NCI-H82 treated with DMSO at 0.1 percent for 48 hours (cell line): ENCODE results near the gene USP31.

ENCODE experiments used
- DNase-seq: peaks from one replicate; lab custom pipeline; 2025; ENCODE audit not compliant: unreplicated experiment; lab: John Stamatoyannopoulos, UW

The USP31 gene, protein sequence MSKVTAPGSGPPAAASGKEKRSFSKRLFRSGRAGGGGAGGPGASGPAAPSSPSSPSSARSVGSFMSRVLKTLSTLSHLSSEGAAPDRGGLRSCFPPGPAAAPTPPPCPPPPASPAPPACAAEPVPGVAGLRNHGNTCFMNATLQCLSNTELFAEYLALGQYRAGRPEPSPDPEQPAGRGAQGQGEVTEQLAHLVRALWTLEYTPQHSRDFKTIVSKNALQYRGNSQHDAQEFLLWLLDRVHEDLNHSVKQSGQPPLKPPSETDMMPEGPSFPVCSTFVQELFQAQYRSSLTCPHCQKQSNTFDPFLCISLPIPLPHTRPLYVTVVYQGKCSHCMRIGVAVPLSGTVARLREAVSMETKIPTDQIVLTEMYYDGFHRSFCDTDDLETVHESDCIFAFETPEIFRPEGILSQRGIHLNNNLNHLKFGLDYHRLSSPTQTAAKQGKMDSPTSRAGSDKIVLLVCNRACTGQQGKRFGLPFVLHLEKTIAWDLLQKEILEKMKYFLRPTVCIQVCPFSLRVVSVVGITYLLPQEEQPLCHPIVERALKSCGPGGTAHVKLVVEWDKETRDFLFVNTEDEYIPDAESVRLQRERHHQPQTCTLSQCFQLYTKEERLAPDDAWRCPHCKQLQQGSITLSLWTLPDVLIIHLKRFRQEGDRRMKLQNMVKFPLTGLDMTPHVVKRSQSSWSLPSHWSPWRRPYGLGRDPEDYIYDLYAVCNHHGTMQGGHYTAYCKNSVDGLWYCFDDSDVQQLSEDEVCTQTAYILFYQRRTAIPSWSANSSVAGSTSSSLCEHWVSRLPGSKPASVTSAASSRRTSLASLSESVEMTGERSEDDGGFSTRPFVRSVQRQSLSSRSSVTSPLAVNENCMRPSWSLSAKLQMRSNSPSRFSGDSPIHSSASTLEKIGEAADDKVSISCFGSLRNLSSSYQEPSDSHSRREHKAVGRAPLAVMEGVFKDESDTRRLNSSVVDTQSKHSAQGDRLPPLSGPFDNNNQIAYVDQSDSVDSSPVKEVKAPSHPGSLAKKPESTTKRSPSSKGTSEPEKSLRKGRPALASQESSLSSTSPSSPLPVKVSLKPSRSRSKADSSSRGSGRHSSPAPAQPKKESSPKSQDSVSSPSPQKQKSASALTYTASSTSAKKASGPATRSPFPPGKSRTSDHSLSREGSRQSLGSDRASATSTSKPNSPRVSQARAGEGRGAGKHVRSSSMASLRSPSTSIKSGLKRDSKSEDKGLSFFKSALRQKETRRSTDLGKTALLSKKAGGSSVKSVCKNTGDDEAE (N-terminal part only)

DNA sequence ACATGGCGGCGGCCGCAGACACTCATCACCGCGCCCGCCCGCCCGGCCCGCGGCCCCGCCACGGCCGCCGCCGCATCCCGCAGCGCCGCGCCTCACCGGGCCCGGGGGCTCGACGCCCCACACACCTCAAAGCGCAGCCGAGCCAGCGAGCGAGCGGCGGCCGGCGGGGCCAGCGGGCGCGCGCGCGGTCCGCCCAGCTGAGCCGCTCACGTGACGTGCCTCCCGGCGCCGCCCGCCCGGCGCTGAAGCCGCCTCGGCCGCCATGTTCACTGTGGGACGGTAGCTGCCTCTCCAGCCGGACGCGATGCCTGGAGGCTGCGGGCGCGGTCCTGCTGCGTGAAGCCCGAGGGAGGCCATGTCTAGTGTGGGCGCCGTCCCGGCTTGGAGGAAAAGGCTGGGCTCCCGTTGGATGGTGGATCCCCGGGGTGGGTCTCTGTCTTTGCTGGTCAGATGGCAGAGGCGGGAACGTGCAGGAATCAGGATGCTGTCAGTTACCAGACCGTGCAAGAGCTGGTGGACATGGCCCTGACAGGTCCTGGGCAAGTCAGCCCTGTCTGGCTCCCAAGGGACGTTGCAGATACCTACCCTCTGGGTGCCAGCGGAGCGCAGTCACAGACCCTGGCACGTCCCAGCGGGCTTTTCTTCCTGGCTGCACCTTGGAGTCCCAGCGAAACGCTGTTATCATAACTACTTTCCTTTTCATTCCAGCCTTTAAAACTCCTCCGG, at the start of gene USP31:
TSS of gene USP31 (minus strand) at position 186 of the 726 bp plus-strand sequence. CDS start at position 4, 182 bp downstream.
- DNase-seq, result peak; percentile 69

DNA sequence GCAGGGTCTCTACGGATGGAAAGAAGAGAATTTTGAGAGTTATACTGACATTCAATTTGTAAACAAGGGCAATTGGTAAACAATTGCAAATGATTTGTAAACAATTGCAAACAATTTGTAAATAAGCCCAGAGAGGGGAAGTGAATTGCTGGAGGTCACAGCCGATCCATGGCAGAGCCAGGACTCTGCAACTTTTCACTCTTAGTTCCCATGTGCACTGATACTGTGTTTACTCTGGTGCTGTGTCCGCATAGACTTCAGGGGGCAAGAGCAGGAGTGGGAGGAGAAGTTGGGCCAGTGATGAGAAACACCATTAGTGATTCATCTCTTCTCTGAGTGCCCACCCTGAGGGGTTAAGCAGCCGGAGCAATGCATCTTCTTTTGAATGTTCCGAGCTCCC, 47.3 kb upstream of the USP31 start:
- DNase-seq, result no peak

DNA sequence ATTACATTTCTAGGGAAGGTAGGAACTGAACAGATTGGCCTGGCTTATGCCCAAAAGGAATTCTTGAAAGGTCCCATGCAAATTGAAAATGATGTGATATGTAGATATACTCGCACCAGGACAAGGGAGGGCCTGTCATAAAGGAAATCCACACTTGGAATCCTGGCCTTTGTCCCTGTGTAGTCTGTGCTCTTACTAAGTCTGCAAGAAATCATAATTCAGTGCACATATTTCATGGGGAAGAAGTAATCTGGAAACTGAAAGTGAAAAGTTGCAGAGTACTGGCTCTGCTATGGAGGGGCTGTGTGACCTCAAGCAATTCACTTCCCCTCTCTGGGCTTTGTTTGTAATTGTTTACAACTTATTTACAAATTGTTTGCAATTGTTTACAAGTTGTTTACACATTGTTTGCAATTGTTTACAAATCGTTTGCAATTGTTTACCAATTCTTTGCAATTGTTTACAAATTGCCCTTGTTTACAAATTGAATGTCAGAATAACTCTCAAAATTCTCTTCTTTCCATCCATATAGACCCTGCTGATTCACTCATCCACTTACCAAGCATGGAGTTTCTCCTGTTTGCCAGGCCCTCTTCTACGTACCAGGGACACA, 46.2 kb upstream of the USP31 start:
- DNase-seq, result no peak

DNA sequence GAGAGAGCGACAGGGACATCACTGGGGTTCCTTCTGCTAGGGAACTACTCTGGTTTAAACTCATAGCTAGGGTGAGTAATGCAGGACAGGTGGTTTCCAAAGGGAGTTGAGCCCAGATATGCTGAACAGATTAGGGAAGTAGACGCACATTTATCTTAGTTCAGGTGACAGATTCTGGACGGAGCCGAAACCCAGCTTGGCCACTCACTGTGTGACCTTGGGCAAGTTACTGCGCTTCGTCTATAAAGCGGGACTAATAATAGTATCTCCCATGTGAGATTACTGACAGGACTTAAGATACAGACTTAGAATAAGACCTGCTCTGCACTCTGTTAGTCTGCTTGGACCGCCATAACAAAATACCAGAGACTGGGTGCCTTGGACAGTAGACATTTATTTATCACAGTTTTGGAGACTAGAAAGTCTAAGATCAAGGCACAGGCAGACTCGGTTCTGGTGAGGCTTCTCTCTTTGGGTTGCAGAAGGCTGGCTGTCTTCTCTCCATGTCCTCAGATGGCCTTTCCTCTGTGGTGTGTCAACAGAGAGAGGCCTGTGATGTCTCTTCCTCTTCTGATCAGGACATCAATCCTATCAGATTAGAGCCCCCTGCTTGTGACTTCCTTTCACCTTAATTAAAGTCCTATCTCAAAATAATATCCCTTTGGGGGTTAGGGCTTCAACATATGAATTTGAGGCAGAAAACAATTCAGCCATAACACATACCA, 45.4 kb upstream of the USP31 start:
- DNase-seq, result no peak

DNA sequence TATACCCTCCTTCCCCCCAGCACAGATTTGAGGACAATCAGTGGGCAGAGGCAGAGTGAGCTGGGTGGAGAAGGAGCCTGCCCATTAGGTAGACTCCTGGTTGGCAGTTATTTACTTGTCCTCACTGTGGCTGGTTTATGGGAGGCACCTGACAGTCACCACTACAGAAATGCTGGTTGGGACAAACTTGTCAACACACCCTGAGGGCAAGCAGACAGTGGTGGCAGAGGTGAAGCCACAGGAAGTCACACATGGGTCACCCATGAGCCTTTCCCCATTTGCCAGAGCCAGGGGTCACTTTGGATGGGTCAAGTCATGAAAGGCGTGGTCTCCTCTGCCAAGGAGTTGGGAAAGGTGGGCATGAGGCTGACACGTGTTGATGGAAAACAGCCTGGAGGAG, 39.7 kb upstream of the USP31 start:
- DNase-seq, result no peak

DNA sequence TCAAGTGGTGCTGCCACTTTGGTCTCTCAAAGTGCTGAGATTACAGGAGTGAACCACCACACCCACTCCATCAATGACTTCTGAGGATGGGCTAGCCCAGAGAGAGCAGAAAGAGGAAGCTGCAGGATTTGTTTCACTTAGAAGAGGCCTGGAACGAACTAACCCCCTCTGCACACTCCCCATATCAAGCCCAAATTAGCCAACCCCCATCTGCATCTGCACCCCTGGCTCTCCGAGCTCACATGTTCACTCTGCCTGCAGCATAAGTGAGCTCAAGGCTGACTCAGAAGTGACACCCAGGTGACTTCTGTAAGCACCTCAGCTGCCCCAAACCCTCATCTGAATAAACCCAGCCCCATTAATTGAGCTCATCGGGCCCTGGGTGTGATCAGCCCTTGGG, 38.1 kb upstream of the USP31 start:
- DNase-seq, result no peak

DNA sequence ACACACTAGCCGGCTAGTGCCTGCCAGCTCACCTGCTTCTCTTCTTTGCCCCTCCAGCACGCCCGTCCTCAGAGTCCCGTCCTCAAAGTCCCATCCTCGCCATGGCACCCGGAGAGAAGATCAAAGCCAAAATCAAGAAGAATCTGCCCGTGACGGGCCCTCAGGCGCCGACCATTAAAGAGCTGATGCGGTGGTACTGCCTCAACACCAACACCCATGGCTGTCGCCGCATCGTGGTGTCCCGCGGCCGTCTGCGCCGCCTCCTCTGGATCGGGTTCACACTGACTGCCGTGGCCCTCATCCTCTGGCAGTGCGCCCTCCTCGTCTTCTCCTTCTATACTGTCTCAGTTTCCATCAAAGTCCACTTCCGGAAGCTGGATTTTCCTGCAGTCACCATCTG, 36.9 kb upstream of the USP31 start:
- DNase-seq, result no peak

DNA sequence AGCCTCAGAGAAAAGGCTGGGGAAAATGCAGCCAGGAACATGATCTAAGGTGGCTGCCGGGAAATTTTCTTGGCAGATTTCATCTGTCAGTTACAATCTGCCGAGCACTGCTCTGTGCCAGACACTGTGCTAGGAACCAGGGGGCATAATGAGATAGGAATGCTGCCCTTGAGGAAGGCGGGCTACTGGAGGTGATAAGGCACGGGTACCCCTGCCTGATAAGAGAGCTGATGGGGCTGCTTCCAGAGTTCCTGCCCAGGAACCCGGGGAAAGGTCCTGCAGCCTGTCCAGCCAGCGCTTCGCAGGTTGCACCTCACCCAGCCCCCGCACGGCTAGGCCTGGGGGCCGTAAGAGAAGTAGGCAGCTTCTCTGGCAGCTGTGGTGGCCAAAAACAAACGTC, 36.4 kb upstream of the USP31 start:
- no peak for DNase-seq

DNA sequence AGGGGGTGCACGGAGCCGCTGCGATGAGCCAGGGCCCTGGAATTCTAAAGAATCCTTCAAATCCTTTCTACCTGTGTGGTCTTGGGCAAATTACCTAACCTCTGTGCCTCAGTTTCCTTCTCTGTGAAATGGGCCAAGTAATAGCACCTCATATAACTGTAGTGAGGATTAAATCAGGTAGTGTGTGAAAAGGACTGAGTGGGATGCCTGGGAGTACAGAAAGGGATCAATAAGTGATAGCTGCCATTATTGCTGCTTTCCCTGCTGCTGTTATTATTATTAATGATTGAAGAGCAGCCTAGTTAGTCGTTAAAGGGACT, 34.3 kb upstream of the USP31 start:
- DNase-seq, result no peak

DNA sequence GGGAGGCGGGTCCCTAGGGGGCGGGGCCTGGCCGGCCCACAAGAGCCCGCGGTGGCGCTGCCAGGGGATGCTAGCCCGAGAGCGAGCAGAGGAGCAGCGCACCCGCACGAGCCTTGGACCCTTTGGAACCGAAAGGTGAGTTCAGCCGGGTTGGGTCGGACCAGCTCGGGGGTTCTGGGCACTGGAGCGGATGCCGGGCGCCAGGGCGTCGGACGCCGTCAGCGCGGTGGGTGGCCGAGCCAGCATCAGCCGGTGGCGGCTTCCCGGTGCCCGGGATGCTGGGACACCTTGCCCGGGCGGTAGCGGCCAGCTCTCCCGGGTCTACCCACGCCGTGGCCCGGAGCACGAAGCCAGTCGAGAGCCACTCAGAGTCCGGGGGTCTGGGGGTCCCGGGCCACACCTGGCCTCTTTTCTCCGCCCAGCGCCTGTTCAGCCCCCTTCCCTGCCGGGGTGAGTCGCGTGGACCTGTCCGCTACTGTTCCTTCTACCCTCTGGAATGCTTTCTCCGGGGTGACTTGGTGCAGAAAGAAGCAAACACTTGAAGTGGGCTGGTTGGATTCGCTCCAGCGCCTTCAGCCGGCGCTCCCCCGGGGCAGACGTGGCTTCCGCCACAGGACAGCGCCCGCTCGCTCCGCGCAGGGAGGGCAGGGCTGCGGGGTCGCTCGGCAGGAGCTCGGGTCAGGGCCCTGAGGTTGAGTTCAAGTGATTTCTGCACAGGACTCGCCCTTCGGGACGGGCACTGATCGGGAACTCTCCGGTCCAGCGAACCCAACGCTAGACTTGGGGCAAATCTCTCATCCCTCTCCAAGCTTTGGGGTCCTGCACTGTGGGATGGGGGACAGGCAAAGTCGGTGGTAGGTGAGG, 33.7 kb upstream of the USP31 start, which contains the start of gene SCNN1G:
TSS of gene SCNN1G (plus strand) at position 67 of the 864 bp plus-strand sequence. CDS start 3,527 bp downstream, outside the sequence.
- DNase-seq, result no peak

DNA sequence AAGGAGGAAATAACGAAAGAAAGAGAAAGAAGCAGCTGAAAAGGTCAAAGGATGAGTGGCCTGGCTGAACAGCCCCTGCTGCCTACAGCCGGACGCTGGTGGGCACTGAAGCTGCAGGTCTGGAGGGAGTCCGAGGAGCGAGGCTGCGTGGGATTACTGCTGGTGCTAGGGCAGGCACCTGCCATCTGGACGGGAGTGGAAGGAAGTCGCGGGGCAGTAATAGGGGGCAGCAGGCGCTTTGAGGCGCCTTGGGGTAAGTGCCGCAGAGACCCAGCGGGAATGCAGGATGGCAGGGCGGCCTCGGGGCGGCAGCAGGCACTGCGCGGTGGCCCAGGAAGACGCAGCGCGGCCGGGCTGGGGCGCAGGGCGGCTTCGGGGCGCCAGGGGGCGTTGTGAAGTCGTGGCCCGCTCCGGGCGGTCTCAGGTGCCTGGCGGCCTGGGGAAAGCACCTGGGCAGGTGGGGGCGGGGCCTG, 33.0 kb upstream of the USP31 start:
- DNase-seq, result peak; percentile 41

DNA sequence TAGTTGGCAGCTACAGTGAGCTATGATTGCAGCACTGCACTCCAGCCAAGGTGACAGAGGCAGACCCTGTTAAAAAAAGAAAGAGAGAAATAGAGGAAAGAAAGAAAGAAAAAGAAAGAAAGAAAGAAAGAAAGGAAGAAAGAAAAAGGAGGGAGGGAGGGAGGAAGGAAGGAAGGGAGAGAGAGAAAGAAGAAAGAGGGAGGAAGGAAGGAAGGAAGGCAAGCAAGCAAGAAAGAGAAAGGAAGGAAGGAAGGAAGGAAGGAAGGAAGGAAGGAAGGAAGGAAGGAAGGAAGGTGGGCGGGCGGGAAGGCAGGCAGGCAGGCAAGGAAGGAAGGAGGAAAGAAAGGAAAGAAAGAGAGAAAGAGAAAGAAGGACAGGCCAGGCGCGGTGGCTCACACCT, 32.3 kb upstream of the USP31 start:
- DNase-seq, result no peak

DNA sequence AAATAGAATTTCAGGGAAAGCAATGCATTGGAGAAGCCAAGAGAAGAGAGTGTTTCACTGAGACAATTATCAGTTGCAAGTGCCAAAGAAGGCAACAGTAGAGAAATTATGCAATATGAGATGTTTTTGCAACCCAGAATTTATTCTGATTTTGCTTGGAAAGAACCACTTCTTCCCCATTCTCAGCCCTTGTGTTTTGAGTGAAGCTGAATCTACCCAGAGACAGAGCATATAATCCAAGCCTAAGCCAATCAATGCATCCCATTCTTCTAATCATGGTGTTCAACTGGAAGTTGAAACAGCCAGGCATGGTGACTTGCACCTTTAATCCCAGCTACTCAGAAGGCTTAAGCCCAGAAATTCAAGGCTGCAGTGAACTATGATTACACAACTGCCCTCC, 26.4 kb upstream of the USP31 start:
- no peak for DNase-seq

DNA sequence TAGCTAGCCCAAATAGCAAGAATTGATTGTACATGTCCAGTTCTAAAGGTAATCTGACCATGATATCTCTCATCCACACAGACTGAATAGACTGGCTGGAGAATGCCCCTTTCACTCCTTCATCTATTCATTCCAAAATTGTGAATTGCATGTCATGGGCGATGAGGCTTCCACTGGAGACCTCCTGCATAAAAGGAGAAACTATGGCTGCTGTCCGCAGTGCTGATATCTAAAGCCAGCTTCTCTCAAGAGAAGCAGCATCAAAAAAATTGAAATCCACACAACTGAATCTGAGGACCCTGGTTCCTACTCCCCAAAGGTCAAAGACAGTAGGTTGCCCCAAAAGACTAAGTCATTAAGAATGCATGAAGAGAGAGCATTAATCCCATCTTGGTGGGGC, 25.4 kb upstream of the USP31 start:
- no peak for DNase-seq

DNA sequence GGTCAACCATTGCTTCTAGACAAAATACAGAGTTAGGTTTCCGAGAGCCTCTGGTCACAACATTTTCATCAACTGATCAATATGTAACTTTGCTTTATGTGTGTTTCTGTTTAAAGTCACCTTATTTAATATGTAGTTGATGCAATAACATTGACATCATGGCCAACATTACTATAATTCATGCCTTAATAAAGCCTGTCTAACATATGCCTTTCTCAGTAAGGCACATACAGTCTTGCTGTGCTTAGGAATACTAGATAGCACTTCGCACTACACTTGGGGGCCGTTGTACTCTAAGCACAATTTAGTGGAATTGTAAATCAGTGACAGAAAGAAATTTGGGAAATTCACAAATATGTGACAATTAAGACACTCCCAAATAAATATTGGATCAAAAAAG, 23.7 kb upstream of the USP31 start:
- DNase-seq, result no peak

DNA sequence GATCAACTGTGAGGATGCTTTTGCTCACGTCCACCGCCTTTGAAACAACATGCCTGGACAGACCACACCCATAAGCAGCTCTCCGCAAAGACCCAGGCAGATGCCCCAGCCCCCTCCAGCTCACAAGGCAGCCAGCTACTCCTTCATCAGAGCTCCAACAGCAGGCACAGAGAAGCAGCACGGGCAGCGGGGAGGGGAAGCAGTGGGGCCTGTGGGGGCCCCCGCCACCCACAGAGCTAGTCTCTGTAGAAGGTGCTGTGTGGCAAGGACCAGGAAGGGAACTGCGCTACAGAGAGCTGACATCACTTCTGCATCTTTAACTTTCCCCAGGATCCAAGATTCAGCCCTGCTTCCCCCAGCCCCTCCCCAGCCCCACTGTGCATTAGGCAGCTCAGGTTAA, 23.3 kb upstream of the USP31 start:
- no peak for DNase-seq

DNA sequence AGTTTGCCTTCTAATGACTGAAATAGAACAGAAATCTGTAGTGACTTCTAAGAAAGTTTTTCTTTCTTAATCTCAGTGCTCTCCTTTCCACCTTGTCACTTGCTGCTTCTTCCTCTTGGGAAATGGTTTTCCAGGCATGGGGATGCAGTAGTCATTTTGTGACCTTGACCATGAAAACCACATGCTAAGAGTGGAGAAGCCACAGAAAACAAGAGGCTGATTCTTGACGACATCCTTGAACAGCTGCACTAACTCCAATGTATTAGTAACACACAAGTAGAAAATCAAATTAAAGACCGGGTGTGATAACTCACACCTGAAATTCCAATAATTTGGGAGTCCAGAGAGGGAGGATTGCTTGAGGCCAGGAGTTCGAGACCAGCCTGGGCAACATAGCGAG, 15.5 kb upstream of the USP31 start:
- no peak for DNase-seq

DNA sequence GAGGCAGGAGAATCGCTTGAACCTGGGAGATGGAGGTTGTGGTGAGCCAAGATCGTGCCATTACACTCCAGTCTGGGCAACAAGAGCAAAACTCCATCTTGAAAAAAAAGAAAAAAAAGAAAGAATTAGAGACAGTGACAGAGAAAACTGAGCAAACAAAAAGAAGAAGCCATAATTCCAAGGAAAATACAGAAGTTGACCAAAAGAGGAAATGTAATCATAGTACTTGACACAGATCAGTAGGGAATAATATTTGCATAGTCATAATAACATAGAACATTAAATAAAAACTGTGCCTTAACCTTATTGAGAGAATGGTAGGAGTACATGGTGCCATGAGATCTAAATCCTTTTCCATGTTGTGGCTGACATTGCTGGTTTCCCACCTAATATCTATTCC, 14.7 kb upstream of the USP31 start:
- DNase-seq, result no peak

DNA sequence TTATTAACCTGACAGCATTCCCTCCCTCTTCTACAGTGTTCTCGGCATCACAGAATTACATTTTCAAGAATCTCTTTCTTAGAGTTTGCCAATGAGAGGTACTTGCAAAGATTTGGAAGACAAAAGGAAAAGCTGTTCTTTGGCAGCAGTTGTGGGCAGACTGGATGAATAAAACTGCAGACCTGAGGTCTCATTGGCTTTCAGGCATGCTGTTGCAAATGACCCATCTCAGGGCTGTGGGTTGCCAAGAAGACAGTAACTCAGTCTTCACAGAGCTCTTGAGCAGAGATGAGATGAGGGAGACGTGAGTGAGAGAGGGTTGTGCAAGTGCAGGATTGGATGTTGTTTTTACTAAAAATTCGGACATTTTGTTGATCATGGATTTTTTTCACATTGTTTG, 11.3 kb upstream of the USP31 start:
- no peak for DNase-seq
